GM21786 (cell line): ENCODE data around the gene DPEP3.
"Not testable (repeated sequence)": the region's sequence is repeated elsewhere in the genome, so short reads cannot be mapped to it uniquely, and the experiment has no call there.

Source experiments
- ATAC-seq: cut with Tn5 transposase; IDR thresholded peaks from one replicate; pipeline ENCODE4 v1.9.1; 2021; ENCODE audit not compliant: unreplicated experiment

The DPEP3 gene

GRCh38 chr16:67945392-67945933, 34.8 kb downstream of the DPEP3 start:
- no peak for ATAC-seq

DNA sequence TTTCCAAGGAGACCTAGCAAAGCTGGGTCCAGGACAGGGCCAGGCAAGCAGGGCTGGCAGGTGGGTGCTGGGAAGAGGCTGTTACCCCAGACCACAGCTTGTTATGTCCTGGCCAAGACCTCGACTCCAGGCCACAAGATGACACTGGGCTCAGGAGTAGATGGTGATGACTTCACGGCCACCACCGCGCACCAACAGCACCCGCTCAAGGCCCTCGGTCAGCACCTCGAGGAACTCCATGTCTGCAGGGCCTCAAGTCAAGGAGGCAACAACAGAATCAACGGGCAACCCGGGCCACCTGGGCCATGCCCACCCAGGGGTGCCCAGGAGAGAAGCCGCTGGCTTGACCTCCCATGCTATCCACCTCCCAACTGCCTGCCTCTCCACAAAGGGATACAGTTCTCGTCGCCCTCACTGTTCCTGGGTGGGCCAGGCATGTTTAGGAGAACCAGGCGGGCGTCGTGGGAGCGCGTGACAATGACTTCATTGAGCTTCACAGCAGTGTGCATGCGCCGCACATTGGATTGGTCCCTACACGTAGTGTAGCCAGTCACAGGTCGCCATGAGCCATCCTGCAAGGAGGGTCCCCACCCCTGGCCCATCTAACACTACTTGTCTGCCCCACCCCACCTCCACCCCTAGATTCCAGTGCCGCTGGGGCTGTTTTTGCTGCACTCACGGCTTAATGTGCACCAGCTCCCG, 35.5 kb downstream of the DPEP3 start:
- ATAC-seq: no peak

- no peak for ATAC-seq
These were observed 36.4 kb downstream of the DPEP3 start, which contains the start of gene LCAT for GRCh38 chr16:67943619-67944504. Gene LCAT, minus strand, starts transcription at chr16:67944120. Its CDS starts 19 bp downstream, at chr16:67944101.

DNA sequence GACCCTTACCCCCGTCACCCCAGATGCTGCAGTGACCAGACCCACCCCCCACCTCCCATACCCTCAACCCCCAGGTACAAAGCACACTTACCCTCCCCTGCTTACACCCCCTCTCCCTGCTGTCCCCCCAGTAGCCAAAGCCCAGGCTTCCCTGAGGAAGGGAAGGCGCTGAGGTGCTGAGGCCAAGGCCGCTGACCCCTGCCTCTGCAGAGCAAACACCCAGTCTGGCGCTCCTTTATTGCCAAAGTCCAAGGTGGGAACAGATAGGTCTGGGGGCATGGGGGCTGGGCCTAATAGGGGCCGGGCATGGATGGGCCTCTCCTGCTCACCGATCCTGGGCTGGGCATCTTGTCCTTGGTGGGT, 37.1 kb downstream of the DPEP3 start:
- ATAC-seq: no peak

DNA sequence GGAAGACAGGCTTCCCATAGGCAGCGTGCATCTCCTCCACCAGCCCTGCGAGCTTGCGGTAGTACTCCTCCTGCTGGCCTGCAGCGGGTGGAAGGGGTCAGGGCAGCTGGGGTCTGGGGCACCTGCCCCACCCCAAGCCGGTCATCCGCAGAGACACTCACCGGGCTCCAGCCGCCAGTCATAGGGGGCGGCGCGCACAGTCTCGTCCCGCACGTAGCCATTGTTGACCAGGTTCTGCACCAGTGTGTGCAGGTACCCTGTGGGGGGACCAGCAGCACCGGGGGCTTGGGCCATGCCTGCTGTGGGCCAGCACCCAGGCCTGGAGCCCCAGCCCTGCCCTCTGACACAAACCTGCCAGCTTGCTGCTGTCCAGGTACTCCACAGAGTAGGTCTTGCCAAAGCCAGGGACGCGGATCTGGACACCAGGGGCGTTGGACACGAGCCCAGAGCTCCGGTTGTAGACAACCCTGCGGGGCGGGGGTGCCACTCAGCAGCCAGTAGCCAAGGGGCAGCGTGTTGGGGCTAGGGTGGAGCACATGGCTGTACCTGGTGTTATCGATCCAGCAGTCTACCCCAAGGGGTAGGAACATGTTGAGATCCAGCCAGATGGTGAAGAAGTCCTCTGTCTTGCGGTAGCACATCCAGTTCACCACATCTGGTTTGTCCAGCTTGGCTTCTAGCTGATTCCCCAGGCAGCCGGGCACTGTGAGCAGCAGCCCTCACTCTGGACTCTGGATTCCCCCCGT, 37.6 kb downstream of the DPEP3 start:
- ATAC-seq: no peak

DNA sequence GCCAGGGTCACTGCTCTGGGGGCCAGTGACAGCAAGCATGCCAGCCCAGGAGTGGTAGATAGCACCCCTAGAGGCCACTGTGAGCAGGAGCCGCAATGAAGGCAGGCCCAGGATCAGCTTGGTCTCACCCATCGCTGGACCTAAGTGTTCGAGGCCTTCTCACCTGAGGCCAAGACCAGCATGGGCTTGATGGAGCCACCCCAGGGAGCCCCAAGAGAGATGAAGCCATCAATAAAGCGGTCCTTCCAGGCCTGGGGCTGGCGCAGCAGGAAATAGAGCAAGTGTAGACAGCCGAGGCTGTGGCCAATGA, 38.1 kb downstream of the DPEP3 start:
- no peak for ATAC-seq

GRCh38 chr16:67941469-67942199, 38.7 kb downstream of the DPEP3 start:
- ATAC-seq: no peak

DNA sequence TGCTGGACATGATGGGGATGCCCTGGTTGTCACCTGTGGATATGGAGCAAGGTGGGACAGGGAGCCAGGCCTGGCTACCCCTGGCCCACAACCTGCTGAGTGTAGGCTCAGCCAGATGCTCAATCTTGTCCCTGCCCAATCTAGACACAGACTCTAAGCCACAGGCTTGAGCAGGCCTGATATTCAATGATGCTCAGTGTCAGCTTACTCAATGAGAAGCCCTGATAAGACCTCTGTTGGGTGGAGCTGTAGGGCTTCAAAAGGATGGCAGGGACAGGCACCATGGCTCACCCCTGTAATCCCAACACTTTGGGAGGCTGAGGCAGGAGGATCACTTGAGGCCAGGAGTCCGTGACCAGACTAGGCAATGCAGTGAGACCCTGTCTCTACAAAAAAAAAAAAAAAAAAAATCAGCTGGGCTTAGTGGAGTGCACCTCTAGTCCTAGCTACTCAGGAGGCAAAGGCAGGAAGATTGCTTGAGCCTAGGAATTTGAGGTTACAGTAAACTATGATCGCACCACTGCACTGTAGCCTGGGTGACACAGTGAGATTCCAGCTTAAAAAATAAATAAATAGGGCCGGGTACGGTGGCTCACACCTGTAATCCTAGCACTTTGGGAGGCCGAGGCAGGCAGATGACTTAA, 39.7 kb downstream of the DPEP3 start:
- no peak for ATAC-seq

GRCh38 chr16:67939507-67940445, 40.5 kb downstream of the DPEP3 start:
- ATAC-seq: no peak

DNA sequence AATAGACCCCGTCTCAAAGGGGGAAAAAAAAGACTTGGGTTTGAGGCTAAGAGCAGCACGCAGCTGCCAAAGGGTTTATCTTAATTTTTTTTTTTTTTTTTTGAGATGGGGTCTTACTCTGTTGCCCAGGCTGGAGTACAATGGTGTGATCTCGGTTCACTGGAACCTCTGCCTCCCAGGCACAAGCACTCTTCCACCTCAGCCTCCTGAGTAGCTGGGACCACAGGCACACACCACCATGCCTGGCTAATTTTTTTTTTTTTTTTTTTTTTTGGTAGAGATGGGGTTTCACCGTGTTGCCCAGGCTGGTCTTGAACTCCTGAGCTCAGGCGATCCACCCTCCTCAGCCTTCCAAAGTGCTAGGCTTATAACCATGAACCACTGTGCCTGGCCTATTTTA, 42.6 kb downstream of the DPEP3 start:
- not testable (repeated sequence) for ATAC-seq

DNA sequence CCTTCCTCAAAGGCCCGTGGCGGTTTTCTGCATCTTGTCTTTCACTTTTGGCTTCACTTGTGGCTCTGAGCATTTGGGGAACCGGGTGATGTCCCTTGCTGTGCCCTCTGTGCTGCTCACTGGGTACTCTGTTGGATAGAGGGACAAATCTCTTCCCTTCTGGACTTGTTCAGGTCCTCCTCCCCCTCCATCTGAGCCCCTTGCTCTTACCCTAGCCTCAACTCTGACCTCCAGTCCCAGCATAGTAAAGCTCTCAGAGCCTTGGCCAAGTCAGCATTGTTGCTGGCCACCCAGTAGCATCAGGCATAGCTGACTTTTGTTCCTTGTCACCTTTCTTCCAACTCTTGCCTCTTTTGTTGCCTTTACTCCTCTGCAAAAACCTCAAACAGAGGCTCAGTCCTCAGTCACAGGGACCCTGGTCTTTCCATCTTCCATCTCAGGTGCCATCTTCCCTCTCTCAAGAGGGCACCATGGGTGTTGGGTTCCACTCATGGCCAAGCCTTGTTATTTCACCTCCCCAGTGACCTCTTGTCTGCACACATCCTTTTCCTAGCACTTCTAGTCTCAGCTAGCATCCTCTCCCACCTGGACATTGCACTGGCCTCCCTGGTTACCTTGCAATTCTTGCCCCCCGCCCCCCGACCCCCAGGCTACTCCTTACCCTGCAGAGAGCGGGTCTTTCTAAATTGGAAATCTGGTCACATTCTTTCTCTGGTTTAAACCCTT, 43.3 kb downstream of the DPEP3 start:
- peak; percentile 55 for ATAC-seq

GRCh38 chr16:67936124-67936879, 44.0 kb downstream of the DPEP3 start, which contains the start of gene PSMB10:
Gene PSMB10, minus strand, starts transcription at chr16:67936850. Its CDS starts 101 bp downstream, at chr16:67936749.
- ATAC-seq: peak; percentile 2

DNA sequence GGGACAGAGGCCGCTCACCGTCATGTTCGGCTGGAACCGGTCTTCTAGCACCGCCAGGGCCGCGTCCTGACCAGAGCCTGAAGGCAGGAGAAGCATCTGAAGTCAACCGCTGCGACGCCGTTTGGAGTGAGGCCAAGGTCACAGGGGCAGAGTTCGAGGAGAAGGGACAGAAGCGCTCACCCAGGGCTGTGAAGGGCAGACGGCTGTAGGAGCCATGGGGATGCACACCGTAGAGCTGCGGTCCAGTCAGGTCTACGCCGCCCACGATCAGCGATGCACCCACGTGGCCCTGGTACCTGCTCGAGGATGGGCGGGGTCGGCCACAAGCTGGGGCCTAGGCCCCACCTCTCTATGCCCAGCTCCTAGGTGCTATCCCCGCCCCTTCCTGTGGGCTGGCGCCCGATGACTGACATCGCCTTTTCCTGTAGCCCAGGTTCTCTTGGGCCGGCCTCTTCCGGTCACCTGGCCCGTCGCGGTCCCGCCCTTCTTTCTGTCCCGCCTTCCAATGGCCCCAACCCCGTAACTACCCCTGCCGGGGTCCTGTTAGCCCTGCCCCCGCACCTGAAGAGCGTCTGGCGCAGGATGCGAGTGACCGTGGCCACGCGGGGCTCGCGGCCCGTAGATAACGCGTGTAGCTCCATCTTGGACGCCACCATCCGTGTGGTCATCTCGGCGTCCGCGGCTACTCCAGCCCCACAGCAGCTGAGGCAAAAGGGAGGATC, 44.7 kb downstream of the DPEP3 start:
- peak; percentile 90 for ATAC-seq

DNA sequence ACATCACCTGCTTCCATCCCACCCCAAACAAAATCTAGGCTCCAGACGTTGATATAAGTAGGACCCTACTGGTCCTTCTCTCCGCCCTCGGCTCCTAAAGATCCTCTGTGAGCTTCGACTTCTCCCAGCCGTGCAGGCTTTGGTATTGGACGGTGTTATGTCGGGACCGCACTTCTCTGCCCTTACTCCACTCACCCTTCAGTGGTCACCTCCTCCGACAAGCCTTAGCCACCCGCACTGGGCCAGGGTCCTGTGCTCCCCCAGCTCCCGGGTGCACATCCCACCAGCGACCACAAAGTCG, 45.2 kb downstream of the DPEP3 start:
- no peak for ATAC-seq

- ATAC-seq: no peak
These were observed 45.8 kb downstream of the DPEP3 start for GRCh38 chr16:67934306-67935100.

DNA sequence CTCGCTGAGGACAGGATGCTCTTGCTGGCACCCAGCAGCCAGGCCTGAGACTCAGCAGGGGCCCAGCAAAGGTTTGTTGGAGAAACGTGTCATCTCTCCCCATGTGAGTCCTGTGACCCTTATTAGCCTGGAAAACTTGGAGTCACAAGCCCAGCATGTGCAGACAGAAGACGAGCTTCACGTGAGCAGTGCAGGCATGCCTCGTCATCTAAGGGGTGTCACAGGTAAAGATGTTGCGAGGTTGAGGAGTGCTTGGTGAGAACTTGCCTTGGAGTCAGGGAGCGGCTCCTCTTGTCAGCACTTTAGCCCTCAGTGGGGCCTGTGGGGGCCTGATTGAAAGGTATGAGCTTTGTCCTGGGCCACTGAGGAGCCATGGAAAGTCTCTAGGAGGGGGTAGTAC, 46.5 kb downstream of the DPEP3 start:
- no peak for ATAC-seq
